ENCODE data around the gene BAZ2B. TPM values are rescaled to one million over a fixed set of nuclear protein-coding genes. Genes with fewer than 3 reads are reported as not detected.
A peak's percentile ranks its signal among the peaks of the same experiment; 100 is the strongest.

BAZ2B gene
- total RNA-seq, 2 donors from 2014 or later, result 11.6 to 17.0 TPM

DNA sequence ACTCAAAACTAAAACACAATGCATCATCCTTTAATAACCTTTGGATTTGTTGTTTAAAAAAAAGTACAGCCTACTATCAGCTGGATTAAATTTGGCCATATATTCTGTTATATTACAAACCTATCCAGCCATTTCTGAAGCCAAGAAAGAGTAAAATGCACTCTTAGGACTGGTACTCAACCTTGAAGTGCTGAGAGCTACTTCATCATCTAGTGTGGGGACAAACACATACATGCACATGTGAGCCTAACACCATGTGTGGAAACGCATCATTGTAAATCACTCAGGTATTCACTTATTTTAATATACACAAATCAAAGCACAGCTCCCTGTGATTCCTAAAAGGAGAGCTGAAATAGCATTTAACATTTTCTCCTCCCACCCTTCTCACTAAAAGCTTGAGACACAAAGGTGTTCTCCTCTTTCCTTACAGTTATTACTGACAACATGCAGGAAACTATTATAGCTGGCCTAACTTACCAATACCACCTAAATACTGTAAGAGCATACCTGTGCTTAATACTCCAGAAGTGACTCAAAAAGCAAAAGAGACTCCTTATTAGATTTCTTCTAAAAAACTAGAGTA, 7.5 kb downstream of the BAZ2B start:
- no peak overlapping the region for H3K4me3 Mint-ChIP-seq
- no peak overlapping the region for H3K27ac Mint-ChIP-seq
- H3K27me3 Mint-ChIP-seq, result no peaks in the 10 kb centered on the region
- no peak for ATAC-seq (replicated peaks)
- no peaks in the 10 kb centered on the region for H3K9me3 Mint-ChIP-seq
- H3K36me3 Mint-ChIP-seq (ENCODE audit: low read depth), result no peaks in the 10 kb centered on the region
- no peaks in the 10 kb centered on the region for H3K4me1 Mint-ChIP-seq

DNA sequence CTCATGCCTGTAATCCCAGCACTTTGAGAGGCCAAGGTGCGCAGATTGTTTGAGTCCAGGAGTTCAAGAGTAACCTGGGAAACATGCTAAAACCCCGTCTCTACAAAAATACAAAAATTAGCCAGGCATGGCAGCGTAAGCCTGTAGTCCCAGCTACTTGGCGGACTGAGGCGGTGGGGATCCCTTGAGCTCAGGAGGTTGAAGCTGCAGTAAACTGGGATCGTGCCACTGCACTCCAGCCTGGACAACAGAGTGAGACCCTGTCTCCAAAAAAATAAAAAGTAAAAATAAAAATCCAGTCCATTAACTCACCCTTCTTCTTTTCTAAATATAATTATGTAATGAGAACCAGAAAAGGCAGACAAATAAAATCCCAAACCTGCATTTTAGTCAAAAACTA, 8.2 kb downstream of the BAZ2B start:
- no peaks in the 10 kb centered on the region for H3K4me1 Mint-ChIP-seq
- no peak overlapping the region for H3K4me3 Mint-ChIP-seq
- H3K36me3 Mint-ChIP-seq (ENCODE audit: low read depth), result no peaks in the 10 kb centered on the region
- no peak for ATAC-seq (replicated peaks)
- H3K27ac Mint-ChIP-seq, result no peak overlapping the region
- H3K27me3 Mint-ChIP-seq, result no peaks in the 10 kb centered on the region
- H3K9me3 Mint-ChIP-seq, result no peaks in the 10 kb centered on the region

DNA sequence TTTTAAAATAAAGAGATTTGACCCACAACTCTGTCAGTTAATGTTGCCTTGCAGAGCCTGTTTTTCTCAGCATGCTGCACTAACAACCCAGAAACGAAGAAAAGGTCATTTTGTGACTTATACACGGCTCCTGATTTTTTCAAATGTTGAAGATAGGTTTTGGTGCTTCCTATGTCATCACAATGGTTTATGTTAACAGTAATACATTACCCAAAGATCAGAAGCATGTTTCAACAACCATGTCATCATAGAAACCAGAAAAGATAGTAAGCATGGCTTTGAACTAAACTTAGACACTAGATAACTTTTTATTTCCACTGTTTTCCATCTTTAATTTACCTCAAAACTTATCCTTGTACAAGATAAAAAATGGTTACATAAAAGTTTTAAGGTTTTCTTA, 10.1 kb downstream of the BAZ2B start:
- H3K27me3 Mint-ChIP-seq, result no peaks in the 10 kb centered on the region
- no peaks in the 10 kb centered on the region for H3K9me3 Mint-ChIP-seq
- ATAC-seq (replicated peaks), result no peak
- H3K36me3 Mint-ChIP-seq (ENCODE audit: low read depth), result no peaks in the 10 kb centered on the region
- no peak overlapping the region for H3K27ac Mint-ChIP-seq
- H3K4me1 Mint-ChIP-seq, result no peaks in the 10 kb centered on the region
- no peak overlapping the region for H3K4me3 Mint-ChIP-seq

DNA sequence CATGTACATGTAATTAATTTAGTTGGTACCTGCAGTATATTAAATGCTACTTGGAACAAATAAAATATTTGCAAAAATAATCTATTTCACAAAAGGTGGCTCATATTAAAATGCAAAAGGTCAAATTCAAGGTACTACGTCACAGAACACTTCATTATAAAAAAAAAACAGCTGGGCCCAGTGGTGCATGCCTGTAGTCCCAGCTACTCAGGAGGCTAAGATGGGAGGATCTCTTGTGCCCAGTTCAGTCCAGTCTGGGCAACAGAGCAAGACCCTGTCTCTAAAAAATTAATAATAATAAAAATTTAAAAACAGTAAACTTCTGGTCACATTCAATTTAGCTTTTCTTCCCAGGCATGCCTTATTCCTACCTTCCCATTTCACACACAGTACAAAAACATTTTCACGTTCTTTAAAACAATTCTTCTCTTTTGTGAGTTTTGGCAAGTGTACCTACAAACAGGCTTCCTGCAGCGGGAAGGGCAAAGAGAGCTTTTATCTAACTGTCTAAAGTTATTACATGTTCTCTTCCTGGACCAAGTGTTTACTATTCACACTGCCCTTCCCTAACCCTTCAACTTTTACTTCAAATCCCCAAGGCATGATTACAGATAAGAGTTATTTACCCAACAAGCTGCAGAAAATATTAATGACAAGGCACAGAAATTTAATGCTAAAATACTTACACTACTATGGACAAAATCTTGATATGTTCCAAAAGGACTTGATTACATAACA, 10.7 kb downstream of the BAZ2B start:
- ATAC-seq (replicated peaks), result no peak
- H3K4me1 Mint-ChIP-seq, result peaks cover 5% of the 10 kb centered on the region
- H3K4me3 Mint-ChIP-seq, result no peak overlapping the region
- H3K27ac Mint-ChIP-seq, result no peak overlapping the region
- H3K36me3 Mint-ChIP-seq (ENCODE audit: low read depth), result no peaks in the 10 kb centered on the region
- H3K9me3 Mint-ChIP-seq, result no peaks in the 10 kb centered on the region
- no peaks in the 10 kb centered on the region for H3K27me3 Mint-ChIP-seq

DNA sequence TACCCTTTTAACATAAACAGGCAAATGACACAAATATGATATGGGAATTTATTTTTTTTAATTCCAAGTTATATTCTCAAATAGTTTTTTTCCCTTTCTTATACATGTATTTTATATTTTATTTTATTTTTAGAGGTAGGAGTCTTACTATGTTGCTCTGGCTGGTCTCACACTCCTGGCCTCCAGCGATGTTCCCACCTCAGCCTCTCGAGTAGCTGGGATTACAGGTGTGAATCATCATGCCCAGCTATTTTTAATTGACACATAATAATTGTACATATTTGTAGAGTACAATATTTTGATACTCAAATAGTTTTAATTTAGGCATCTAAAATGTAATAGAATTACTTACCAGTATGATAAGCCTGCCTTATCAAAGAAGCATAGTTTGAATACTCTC, 12.2 kb downstream of the BAZ2B start:
- ATAC-seq (replicated peaks), result no peak
- no peaks in the 10 kb centered on the region for H3K9me3 Mint-ChIP-seq
- no peak overlapping the region for H3K4me3 Mint-ChIP-seq
- no peaks in the 10 kb centered on the region for H3K36me3 Mint-ChIP-seq (ENCODE audit: low read depth)
- no peak overlapping the region for H3K27ac Mint-ChIP-seq
- peaks cover 6% of the 10 kb centered on the region for H3K4me1 Mint-ChIP-seq
- H3K27me3 Mint-ChIP-seq, result no peaks in the 10 kb centered on the region

DNA sequence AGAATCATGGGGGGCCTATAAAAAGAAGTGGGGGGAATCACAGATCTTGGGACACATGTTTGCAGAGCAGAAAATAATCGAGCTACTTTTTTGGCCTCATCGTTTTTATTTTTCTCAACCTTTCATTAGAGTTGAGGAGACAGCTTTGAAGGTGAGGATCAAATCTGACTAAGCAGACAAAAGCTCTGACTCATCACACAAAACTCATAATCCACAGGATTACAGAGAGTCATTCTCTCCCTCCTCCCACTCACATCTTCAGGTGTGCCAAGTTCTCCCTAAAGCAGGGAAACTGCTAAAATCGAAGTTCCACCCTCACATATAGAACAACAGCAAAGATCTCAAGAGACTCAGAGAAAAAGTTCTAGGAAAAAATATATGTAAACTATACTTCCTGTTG, 15.6 kb downstream of the BAZ2B start:
- H3K27me3 Mint-ChIP-seq, result no peaks in the 10 kb centered on the region
- H3K4me1 Mint-ChIP-seq, result peaks cover 6% of the 10 kb centered on the region
- no peaks in the 10 kb centered on the region for H3K36me3 Mint-ChIP-seq (ENCODE audit: low read depth)
- H3K27ac Mint-ChIP-seq, result peak overlapping the region; percentile 36
- peak; percentile 99 for ATAC-seq (replicated peaks)
- H3K4me3 Mint-ChIP-seq, result no peak overlapping the region
- no peaks in the 10 kb centered on the region for H3K9me3 Mint-ChIP-seq

DNA sequence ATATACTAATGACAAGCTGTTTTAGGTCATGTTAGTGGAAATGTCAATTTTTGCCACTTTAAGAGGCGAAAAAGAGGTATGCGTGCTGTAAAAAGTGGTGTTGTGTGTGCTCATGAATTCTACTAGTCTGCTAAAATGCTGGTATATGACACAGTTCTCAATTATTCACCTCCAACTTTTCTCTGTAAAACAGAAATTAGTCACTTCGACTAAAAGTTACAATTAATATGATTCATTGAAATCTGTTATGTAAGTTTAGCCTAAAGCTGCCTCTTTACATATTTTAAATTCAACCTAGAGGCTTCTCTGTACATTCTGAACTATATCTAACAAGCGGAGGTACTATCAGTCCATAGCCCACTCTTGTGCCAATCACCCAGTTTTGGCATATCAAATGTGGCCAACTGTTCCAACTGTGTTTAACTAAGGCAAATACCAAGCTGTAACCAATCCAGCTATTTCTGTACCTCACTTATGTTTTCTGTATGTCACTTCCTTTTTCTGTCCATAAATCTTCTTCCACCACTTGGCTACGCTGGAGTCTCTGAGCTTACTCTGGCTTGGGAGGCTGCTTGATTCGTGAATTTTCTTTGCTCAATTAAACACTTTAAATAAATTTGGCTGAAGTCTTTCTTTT, 20.8 kb downstream of the BAZ2B start:
- no peak for ATAC-seq (replicated peaks)
- Mint-ChIP-seq H3K4me1 (no peaks in the 10 kb centered on the region), H3K27me3 (no peaks in the 10 kb centered on the region), H3K27ac (no peak overlapping the region), H3K9me3 (no peaks in the 10 kb centered on the region), H3K36me3 (ENCODE audit: low read depth) (no peaks in the 10 kb centered on the region), H3K4me3 (no peak overlapping the region)

DNA sequence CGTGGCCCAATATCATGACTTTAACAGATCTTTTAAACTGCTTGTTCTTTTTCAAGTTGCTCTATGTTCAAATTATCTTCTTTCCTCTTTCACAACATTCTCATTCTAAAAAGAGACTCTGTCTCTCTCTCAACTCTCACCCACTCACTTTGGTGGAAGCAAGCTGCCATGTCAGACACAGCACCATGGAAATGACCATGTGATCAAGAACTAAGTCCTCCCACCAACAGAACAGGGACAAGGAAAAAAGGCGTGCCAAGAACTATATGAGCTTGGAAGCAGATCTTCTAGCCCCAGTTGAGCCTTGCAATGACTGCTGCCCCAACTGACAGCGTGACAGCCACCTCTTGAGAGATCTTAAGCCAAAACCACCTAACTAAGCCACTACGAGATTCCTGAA, 23.9 kb downstream of the BAZ2B start:
- no peak overlapping the region for H3K4me3 Mint-ChIP-seq
- no peak for ATAC-seq (replicated peaks)
- H3K4me1 Mint-ChIP-seq, result no peaks in the 10 kb centered on the region
- no peak overlapping the region for H3K27ac Mint-ChIP-seq
- no peaks in the 10 kb centered on the region for H3K36me3 Mint-ChIP-seq (ENCODE audit: low read depth)
- no peaks in the 10 kb centered on the region for H3K9me3 Mint-ChIP-seq
- H3K27me3 Mint-ChIP-seq, result no peaks in the 10 kb centered on the region

DNA sequence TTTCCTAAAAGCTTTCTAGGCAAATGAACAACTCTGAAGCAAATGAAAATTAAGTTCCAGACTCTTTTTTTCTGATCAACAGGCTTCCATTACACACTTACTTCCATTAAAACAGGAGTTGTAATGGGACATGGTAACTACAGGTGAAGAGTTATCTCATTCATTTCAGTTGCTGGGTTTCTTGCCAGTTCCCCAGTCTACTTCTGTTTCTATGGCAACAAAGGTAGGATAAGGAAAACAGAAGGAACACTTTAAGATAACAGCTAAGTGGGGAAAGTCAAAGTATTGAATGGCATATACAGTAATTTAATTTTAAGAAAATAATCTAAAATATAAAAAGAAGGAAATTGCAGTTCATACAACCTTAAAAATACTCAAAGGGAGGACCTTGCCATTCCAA, 25.1 kb downstream of the BAZ2B start:
- no peaks in the 10 kb centered on the region for H3K27me3 Mint-ChIP-seq
- H3K36me3 Mint-ChIP-seq (ENCODE audit: low read depth), result no peaks in the 10 kb centered on the region
- H3K4me1 Mint-ChIP-seq, result no peaks in the 10 kb centered on the region
- no peaks in the 10 kb centered on the region for H3K9me3 Mint-ChIP-seq
- no peak overlapping the region for H3K27ac Mint-ChIP-seq
- ATAC-seq (replicated peaks), result no peak
- H3K4me3 Mint-ChIP-seq, result no peak overlapping the region

DNA sequence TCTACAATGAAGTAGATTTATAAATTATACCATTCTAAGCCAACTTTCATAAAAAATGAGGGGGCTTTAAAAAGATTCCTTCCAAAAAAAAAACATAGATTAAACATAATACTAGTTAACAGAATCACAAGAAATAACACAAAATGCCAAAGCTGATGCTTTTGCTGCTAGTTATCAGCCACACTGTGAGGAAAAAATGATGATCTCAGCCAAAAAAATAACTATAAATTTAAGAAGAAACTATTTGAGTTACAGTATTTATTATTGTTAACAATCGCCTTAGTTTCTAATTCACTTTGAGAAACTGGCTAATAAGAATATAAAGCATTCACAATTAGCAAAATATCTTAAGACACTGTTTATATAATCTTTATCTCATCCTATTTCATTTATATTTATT, 27.1 kb downstream of the BAZ2B start:
- Mint-ChIP-seq H3K4me3 (no peak overlapping the region), H3K36me3 (ENCODE audit: low read depth) (no peaks in the 10 kb centered on the region), H3K4me1 (no peaks in the 10 kb centered on the region), H3K9me3 (no peaks in the 10 kb centered on the region), H3K27ac (no peak overlapping the region), H3K27me3 (no peaks in the 10 kb centered on the region)
- ATAC-seq (replicated peaks), result no peak

DNA sequence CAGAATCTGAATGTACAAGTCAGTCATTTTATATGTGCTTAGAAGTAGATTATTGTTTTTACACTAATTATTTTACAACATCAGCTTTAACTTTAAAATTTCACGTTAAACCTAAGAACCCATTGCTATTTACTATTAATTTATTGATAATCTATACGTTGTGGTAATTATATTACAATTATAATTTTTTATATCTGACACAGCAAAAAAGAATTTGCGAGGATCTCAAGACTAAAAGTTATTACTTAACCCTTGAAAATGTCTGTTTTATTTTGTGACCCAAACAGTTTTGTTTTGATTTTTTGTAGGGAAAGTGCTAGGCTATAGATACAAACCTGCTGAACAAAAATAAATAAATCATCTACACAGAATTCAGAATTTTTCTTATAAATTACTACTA, 30.3 kb downstream of the BAZ2B start:
- Mint-ChIP-seq H3K36me3 (ENCODE audit: low read depth) (no peaks in the 10 kb centered on the region), H3K27me3 (no peaks in the 10 kb centered on the region)

DNA sequence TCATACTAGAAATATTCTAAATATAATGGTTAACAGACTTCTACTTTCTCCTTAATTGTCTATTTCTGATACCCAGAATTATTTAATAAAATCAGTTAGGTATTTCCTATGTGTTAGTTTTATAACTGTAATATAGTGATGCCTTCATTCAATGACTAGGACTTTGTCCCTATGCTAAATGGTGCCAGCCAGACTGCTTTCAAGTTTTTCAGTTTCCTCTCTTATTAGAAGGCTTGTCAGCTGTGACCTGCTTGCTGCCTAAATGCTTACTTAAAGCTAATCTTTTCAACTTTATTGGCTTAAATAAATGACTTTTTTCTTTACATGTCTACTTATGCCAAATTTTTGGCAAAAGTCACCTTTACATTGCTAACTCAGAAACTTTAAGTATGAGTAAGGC, 30.7 kb downstream of the BAZ2B start:
- Mint-ChIP-seq H3K4me1 (no peaks in the 10 kb centered on the region), H3K4me3 (no peak overlapping the region), H3K36me3 (ENCODE audit: low read depth) (no peaks in the 10 kb centered on the region), H3K27ac (no peak overlapping the region), H3K9me3 (no peaks in the 10 kb centered on the region), H3K27me3 (no peaks in the 10 kb centered on the region)
- no peak for ATAC-seq (replicated peaks)

More for the DNA sequence above, 30.3 kb downstream of the BAZ2B start:
- Mint-ChIP-seq H3K4me1 (no peaks in the 10 kb centered on the region), H3K9me3 (no peaks in the 10 kb centered on the region), H3K27ac (no peak overlapping the region), H3K4me3 (no peak overlapping the region)
- ATAC-seq (replicated peaks), result no peak

DNA sequence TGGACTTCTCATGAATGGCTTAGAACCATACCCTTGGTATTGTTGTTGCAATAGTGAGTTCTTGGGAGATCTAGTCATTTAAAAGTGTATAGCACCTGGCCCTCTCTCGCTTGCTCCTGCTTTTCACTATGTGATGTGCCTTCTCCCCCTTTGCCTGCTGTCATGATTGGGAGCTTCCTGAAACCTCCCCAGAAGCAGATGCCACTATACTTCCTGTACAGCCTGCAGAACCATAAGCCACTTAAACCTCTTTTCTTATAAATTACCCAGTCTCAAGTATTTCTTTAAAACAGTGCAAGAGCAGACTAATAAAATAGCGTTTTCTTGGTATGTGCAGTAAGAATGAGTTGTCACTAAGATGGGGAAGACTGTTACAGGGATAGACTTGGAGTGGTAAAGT, 31.6 kb downstream of the BAZ2B start:
- H3K4me1 Mint-ChIP-seq, result no peaks in the 10 kb centered on the region
- no peak overlapping the region for H3K4me3 Mint-ChIP-seq
- H3K36me3 Mint-ChIP-seq (ENCODE audit: low read depth), result no peaks in the 10 kb centered on the region
- H3K9me3 Mint-ChIP-seq, result no peaks in the 10 kb centered on the region
- H3K27ac Mint-ChIP-seq, result no peak overlapping the region
- H3K27me3 Mint-ChIP-seq, result no peaks in the 10 kb centered on the region
- ATAC-seq (replicated peaks), result no peak

DNA sequence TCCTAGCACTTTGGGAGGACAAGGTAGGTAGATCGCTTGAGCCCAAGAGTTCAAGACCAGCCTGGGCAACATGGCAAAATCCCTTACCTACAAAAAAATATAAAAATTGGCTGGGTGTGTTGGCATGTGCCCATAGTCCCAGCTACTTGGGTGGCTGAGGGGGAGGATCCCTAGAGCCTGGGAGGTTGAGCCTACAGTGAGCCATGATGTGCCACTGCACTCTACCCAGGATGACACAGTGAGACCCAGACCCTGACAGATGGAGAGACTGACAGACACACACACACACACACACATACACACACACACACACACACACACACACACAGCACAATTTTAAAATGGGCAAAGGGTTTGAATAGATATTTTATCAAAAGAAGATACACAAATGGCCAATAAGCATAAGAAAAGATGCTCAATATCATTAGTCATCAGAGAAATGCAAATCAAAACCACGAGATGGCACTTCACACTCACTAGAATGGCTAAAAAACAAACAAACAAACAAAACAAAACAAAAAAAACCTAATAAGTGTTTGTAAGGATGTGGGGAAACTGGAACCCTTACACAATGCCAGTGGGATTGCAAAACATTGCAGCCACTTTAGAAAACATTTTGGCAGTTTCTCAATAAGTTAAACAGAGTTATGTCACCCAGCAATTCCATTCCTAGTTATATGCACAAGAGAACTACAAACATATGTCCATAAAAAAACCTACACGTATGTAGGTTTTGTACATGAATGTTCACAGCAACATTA, 42.3 kb downstream of the BAZ2B start:
- peaks cover 7% of the 10 kb centered on the region for H3K9me3 Mint-ChIP-seq
- no peaks in the 10 kb centered on the region for H3K36me3 Mint-ChIP-seq (ENCODE audit: low read depth)
- H3K27ac Mint-ChIP-seq, result no peak overlapping the region
- H3K27me3 Mint-ChIP-seq, result no peaks in the 10 kb centered on the region
- no peak for ATAC-seq (replicated peaks)
- no peaks in the 10 kb centered on the region for H3K4me1 Mint-ChIP-seq
- no peak overlapping the region for H3K4me3 Mint-ChIP-seq

DNA sequence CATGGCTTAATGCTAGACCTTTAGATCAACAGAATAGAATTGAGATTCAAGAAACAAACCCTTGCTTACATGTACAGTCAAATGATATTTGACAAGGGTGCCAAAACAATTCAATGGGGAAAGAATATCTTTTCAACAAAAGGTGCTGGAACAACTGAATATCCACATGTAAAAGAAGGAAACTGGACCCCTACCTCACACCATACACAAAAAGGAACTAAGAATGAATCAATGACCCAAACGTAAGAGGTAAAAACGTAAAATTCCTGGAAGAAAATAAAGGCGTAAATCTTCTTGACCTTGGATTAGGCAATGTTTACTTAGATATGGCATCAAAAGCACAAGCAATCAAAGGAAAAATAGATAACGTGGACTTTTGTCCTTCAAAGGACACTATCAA, 43.1 kb downstream of the BAZ2B start:
- H3K27me3 Mint-ChIP-seq, result no peaks in the 10 kb centered on the region
- no peak overlapping the region for H3K4me3 Mint-ChIP-seq
- no peak overlapping the region for H3K27ac Mint-ChIP-seq
- no peak for ATAC-seq (replicated peaks)
- H3K36me3 Mint-ChIP-seq (ENCODE audit: low read depth), result no peaks in the 10 kb centered on the region
- H3K4me1 Mint-ChIP-seq, result no peaks in the 10 kb centered on the region
- peaks cover 4% of the 10 kb centered on the region for H3K9me3 Mint-ChIP-seq
